IMR-90 (cell line): Measurements from ENCODE around the gene KPNA3. TPM values are rescaled to one million over a fixed set of nuclear protein-coding genes. Genes with fewer than 3 reads are reported as not detected.

ENCODE experiments used
- ATAC-seq: fragments of 200-7000 bp; cut with Tn5 transposase; 2 replicates; pipeline ENCODE4 v1.9.1; 2020; ENCODE audit warnings: low read depth, mild to moderate bottlenecking, moderate library complexity
- BruUV-seq: library from RNA; stranded (reverse); fragments of 400-500 nt; replicated peaks from 2 replicates; lab custom pipeline; 2021; lab: Mats Ljungman, UMichigan
- CTCF ChIA-PET: fragments of 300-600 bp; formaldehyde crosslinking; extraction: SDS; loops from one replicate; lab custom pipeline; 2021; ENCODE audit warnings: antibody characterized with exemption; lab: Yijun Ruan, JAX
- POLR2A ChIA-PET: fragments of 300-600 bp; sonication (Branson Sonifier 250); formaldehyde crosslinking; loops from one replicate; lab custom pipeline; 2022; ENCODE audit warnings: antibody characterized with exemption; ENCODE audit not compliant: unreplicated experiment; lab: Charles Lee
- DNase-seq: peaks from one replicate; pipeline ENCODE4 v3.0.0; 2013
- H2AFZ ChIP-seq: replicated peaks from 2 replicates; pipeline ENCODE3; 2013; ENCODE audit warnings: low read length, mild to moderate bottlenecking; ENCODE audit not compliant: poor library complexity
- H2AK5ac ChIP-seq: 2 replicates; pipeline ENCODE4 v1.6.1; 2013; ENCODE audit warnings: low read depth, low read length, inconsistent platforms
- H2AK9ac ChIP-seq: replicated peaks from 2 replicates; pipeline ENCODE3; 2013; ENCODE audit warnings: mild to moderate bottlenecking, low read depth, low read length, moderate library complexity; ENCODE audit not compliant: poor library complexity
- H2BK120ac ChIP-seq: 2 replicates; pipeline ENCODE4 v1.6.1; 2013; ENCODE audit warnings: low read depth, low read length, inconsistent platforms
- H2BK15ac ChIP-seq: 3 replicates; pipeline ENCODE4 v1.6.1; 2013; ENCODE audit warnings: low read depth, low read length, inconsistent platforms
- H2BK20ac ChIP-seq: 2 replicates; pipeline ENCODE4 v1.6.1; 2013; ENCODE audit warnings: low read depth, mild to moderate bottlenecking, inconsistent platforms, low read length, moderate library complexity
- H2BK5ac ChIP-seq: 2 replicates; pipeline ENCODE4 v1.6.1; 2013; ENCODE audit warnings: mild to moderate bottlenecking, low read depth, low read length, inconsistent platforms; ENCODE audit not compliant: poor library complexity, severe bottlenecking
- H3K14ac ChIP-seq: replicated peaks from 2 replicates; pipeline ENCODE4 v1.6.1; 2013; ENCODE audit warnings: low read depth, low read length, inconsistent platforms
- H3K18ac ChIP-seq: 2 replicates; pipeline ENCODE4 v1.6.1; 2013; ENCODE audit warnings: low read depth, low read length, control low read depth
- H3K23ac ChIP-seq: 2 replicates; pipeline ENCODE4 v1.6.1; 2013; ENCODE audit warnings: low read depth, low read length, inconsistent platforms
- H3K27ac ChIP-seq: 2 replicates; pipeline ENCODE4 v1.5.1; 2013; ENCODE audit warnings: mild to moderate bottlenecking, control low read depth, low read length; ENCODE audit not compliant: insufficient read depth
- H3K27me3 ChIP-seq: 2 replicates; pipeline ENCODE4 v1.6.1; 2013; ENCODE audit warnings: low read length; ENCODE audit not compliant: control insufficient read depth, insufficient read depth
- H3K36me3 ChIP-seq: 2 replicates; pipeline ENCODE4 v1.6.1; 2013; ENCODE audit warnings: low read length, mixed read lengths; ENCODE audit not compliant: control insufficient read depth, insufficient read depth
- H3K4ac ChIP-seq: 2 replicates; pipeline ENCODE4 v1.6.1; 2013; ENCODE audit warnings: low read depth, low read length, inconsistent platforms
- H3K4me1 ChIP-seq: 2 replicates; pipeline ENCODE4 v1.6.1; 2013; ENCODE audit warnings: low read length, mixed read lengths; ENCODE audit not compliant: control insufficient read depth, insufficient read depth
- H3K4me2 ChIP-seq: 2 replicates; pipeline ENCODE4 v1.6.1; 2013; ENCODE audit warnings: low read depth, mild to moderate bottlenecking, control low read depth, low read length, moderate library complexity
- H3K4me3 ChIP-seq: 2 replicates; pipeline ENCODE4 v1.5.1; 2013; ENCODE audit warnings: low read depth, mild to moderate bottlenecking, control low read depth, low read length, moderate library complexity; ENCODE audit not compliant: insufficient read depth
- H3K56ac ChIP-seq: 2 replicates; pipeline ENCODE4 v1.6.1; 2013; ENCODE audit warnings: low read length, inconsistent platforms; ENCODE audit not compliant: insufficient read depth; ENCODE audit errors: extremely low read depth
- H3K79me1 ChIP-seq, 2 experiments: 2 replicates each; pipeline ENCODE4 v1.6.1; 2013; ENCODE audit warnings: low read length in 2 of 2, inconsistent platforms in 1 of 2, low read depth in 1 of 2
- H3K9ac ChIP-seq: 2 replicates; pipeline ENCODE4 v1.6.1; 2013; ENCODE audit warnings: low read depth, low read length, control low read depth
- H3K9me1 ChIP-seq: 2 replicates; pipeline ENCODE4 v1.6.1; 2013; ENCODE audit warnings: low read length, inconsistent platforms; ENCODE audit not compliant: insufficient read depth
- H3K9me3 ChIP-seq: 2 replicates; pipeline ENCODE4 v1.6.1; 2013; ENCODE audit warnings: low read length; ENCODE audit not compliant: control insufficient read depth, insufficient read depth
- H4K20me1 ChIP-seq: 2 replicates; pipeline ENCODE4 v1.6.1; 2013; ENCODE audit warnings: low read length, inconsistent platforms; ENCODE audit not compliant: insufficient read depth
- H4K5ac ChIP-seq: 2 replicates; pipeline ENCODE4 v1.6.1; 2013; ENCODE audit warnings: mild to moderate bottlenecking, low read depth, low read length, control low read depth
- H4K8ac ChIP-seq, 2 experiments: 2 replicates each; pipeline ENCODE4 v1.6.1; 2013; ENCODE audit warnings: low read depth in 2 of 2, low read length in 2 of 2, control low read depth in 1 of 2, inconsistent platforms in 1 of 2
- H4K91ac ChIP-seq: 2 replicates; pipeline ENCODE4 v1.6.1; 2013; ENCODE audit warnings: low read depth, low read length, inconsistent platforms; ENCODE audit not compliant: insufficient read depth
- CEBPB ChIP-seq: IDR thresholded peaks from 2 replicates; pipeline ENCODE4 v1.6.1; 2012; ENCODE audit warnings: low read depth, low read length, improper control_type of control experiment
- CHD1 ChIP-seq: IDR thresholded peaks from 2 replicates; pipeline ENCODE4 v1.6.1; 2012; ENCODE audit warnings: low read depth, low read length, improper control_type of control experiment
- FOS ChIP-seq: fragments of 150-350 bp; IDR thresholded peaks from 2 replicates; pipeline ENCODE4 v1.6.1; 2016; ENCODE audit warnings: low read depth, low read length
- MAFK ChIP-seq: IDR thresholded peaks from 2 replicates; pipeline ENCODE4 v1.6.1; 2012; ENCODE audit warnings: low read depth, low read length, improper control_type of control experiment
- MAZ ChIP-seq: IDR thresholded peaks from 2 replicates; pipeline ENCODE4 v1.6.1; 2012; ENCODE audit warnings: low read depth, mild to moderate bottlenecking, low read length, improper control_type of control experiment, moderate library complexity, borderline replicate concordance
- MXI1 ChIP-seq: IDR thresholded peaks from 2 replicates; pipeline ENCODE4 v1.6.1; 2012; ENCODE audit warnings: low read depth, mild to moderate bottlenecking, low read length, moderate library complexity, borderline replicate concordance
- POLR2A ChIP-seq: IDR thresholded peaks from 2 replicates; pipeline ENCODE4 v1.6.1; 2012; ENCODE audit warnings: mild to moderate bottlenecking, low read depth, low read length
- RAD21 ChIP-seq: IDR thresholded peaks from 2 replicates; pipeline ENCODE4 v1.6.1; 2012; ENCODE audit warnings: low read length, improper control_type of control experiment
- SMC3 ChIP-seq: fragments of 150-350 bp; IDR thresholded peaks from 2 replicates; pipeline ENCODE4 v1.6.1; 2016; ENCODE audit warnings: low read depth, mild to moderate bottlenecking, antibody characterized with exemption, low read length, moderate library complexity
- WGBS, 2 experiments: methylation state at CpG; one replicate each; pipeline versions ENCODE4 v1.1.5 to v1.1.7; 2013; ENCODE audit warnings: missing lambda C conversion rate in 2 of 2; ENCODE audit not compliant: insufficient read length in 1 of 2; ENCODE audit errors: extremely low coverage in 2 of 2; 5-methylcytosine and 5-hydroxymethylcytosine counted together
- dilution Hi-C: fragments of 300-500 bp; cut with HindIII; formaldehyde crosslinking; loops from one replicate; pipeline ENCODE4 v1.14.3; 2018; ENCODE audit warnings: low sequenced_read_pairs; ENCODE audit not compliant: unreplicated experiment
- in situ Hi-C: fragments of 300-500 bp; cut with MboI; formaldehyde crosslinking; loops from 3 replicates; pipeline ENCODE4 v1.14.3; 2019; ENCODE audit warnings: low sequenced_read_pairs, inconsistent platforms, mixed read lengths
- intact Hi-C: fragments of 100-400 bp; cut with micrococcal nuclease; formaldehyde crosslinking; loops from 2 replicates; pipeline ENCODE4 v1.10.0; 2022
- polyA plus RNA-seq, 3 experiments: library from polyadenylated mRNA; depleted of rRNA; stranded (reverse); fragments of >200 nt; gene quantifications; 2 replicates each; pipeline ENCODE4 v1.2.3, GENCODE V29; 2012; ENCODE audit warnings: low replicate concordance in 1 of 3
- total RNA-seq: library from RNA; depleted of rRNA; stranded (reverse); fragments of >200 nt; gene quantifications from 2 replicates; pipeline ENCODE4 v1.2.3, GENCODE V29; 2012
- TF ChIP-seq, protein P1 (sequence below): fragments of 150-350 bp; IDR thresholded peaks from 2 replicates; pipeline ENCODE4 v1.6.1; 2017; ENCODE audit warnings: mild to moderate bottlenecking, antibody characterized with exemption, low read length, low read depth

KPNA3 gene
- total and polyA plus RNA-seq, 2 of the 4 experiments (the other 2 are of a cell fraction) = 25.3 to 48.6 TPM

DNA sequence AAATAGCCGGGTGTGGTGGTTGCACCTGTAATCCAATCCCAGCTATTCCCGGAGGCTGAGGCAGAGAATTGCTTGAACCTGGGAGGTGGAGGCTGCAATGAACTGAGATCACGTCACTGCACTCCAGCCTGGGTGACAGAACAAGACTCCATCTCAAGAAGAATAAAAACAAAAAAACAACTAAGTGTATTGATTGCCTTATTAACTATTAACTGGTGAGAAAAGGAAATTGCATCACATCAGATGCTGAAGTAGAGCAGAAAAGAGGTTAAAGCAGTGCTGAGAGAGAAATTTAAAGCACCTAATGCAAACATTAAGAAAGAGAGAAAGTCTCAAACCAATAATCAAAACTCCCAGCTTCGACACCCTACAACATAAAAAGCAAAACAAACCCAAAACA is 38.3 kb downstream of the KPNA3 start:
- Histone ChIP-seq H3K14ac (no peak overlapping the region), H2BK20ac (no peak overlapping the region), H4K5ac (no peak overlapping the region), H4K91ac (no peak overlapping the region), H3K4me3 (no peak overlapping the region), H4K8ac (no peak overlapping the region), H2BK5ac (no peak overlapping the region), H3K27ac (no peak overlapping the region), H2BK120ac (no peak overlapping the region), H3K4ac (no peak overlapping the region), H3K36me3 (no peaks in the 10 kb centered on the region), H3K56ac (no peak overlapping the region), H2AFZ (no peak overlapping the region), H3K4me1 (no peaks in the 10 kb centered on the region; the same call in 1 of the 2 replicates), H3K9me1 (peaks cover 8% of the 10 kb centered on the region), H3K27me3 (no peaks in the 10 kb centered on the region), H4K20me1 (peaks cover 46% of the 10 kb centered on the region), H2AK9ac (no peak overlapping the region), H3K18ac (no peak overlapping the region), H2AK5ac (no peak overlapping the region), H3K23ac (no peak overlapping the region), H3K9me3 (no peaks in the 10 kb centered on the region), H3K4me2 (no peak overlapping the region), H3K9ac (no peak overlapping the region), H2BK15ac (no peak overlapping the region), H3K79me1 (peaks cover 23 to 66% of the 10 kb centered on the region in 2 experiments)
- dilution Hi-C loops (no loop called here), intact Hi-C loops (loop anchor here (5.0 kb wide), 1 partner anchor 33 kb away; no protein-coding TSS in a partner anchor), in situ Hi-C loops (no loop called here)
- BruUV-seq = no TSS peak
- no CpG with 5 or more reads among the region's 4 CpGs for WGBS, 2 experiments
- TF ChIP-seq POLR2A (no peak), MAZ (no peak), CHD1 (no peak), CEBPB (no peak), MAFK (no peak), SMC3 (no peak), RAD21 (no peak), FOS (no peak), MXI1 (no peak)
- TF ChIP-seq, protein P1, sequence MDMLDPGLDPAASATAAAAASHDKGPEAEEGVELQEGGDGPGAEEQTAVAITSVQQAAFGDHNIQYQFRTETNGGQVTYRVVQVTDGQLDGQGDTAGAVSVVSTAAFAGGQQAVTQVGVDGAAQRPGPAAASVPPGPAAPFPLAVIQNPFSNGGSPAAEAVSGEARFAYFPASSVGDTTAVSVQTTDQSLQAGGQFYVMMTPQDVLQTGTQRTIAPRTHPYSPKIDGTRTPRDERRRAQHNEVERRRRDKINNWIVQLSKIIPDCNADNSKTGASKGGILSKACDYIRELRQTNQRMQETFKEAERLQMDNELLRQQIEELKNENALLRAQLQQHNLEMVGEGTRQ = no peak
- ATAC-seq = no peak
- CTCF ChIA-PET = no interaction called here
- POLR2A ChIA-PET = no interaction called here
- no peak for DNase-seq
